Measurements from ENCODE around the gene CDC42SE2.

GRCh38 chr5:131423056-131423455 lies 159.2 kb downstream of the CDC42SE2 start:
- TF ChIP-seq EZH2 (IDR thresholded peaks at IDR 0.05; ENCODE audit: borderline replicate concordance, low read length) (no peak), CTCF (conservative IDR thresholded peaks at IDR 0.05 in 1 of 2, IDR thresholded peaks at IDR 0.05 in 1 of 2; ENCODE audit: extremely low read depth in 1 of 2, insufficient read depth in 1 of 2, low read depth in 1 of 2, low read length in 2 of 2) (peak; percentile 26 to 33)
